Liver (tissue), 3 donors: ENCODE measurements around the gene ORM2.

Experiments
- CTCF ChIP-seq: fragments of 150-350 bp; IDR thresholded peaks from 2 replicates; pipeline ENCODE4 v1.5.1; 2017; ENCODE audit warnings: improper control_type of control experiment, low read depth, low read length; ENCODE audit not compliant: missing input control
- GABPA ChIP-seq, 2 donors: IDR thresholded peaks in 1 of 2; conservative IDR thresholded peaks in 1 of 2; 2 replicates each; pipeline ENCODE4 v1.6.1; 2016; ENCODE audit warnings: antibody characterized with exemption in 2 of 2, mild to moderate bottlenecking in 1 of 2, moderate library complexity in 1 of 2
- MAX ChIP-seq: IDR thresholded peaks from 2 replicates; pipeline ENCODE4 v1.6.1; 2016; ENCODE audit warnings: antibody characterized with exemption
- SP1 ChIP-seq: IDR thresholded peaks from 2 replicates; pipeline ENCODE4 v1.6.1; 2018; ENCODE audit warnings: antibody characterized with exemption, mild to moderate bottlenecking
- donor health status: healthy.
- donor health status: healthy.

GRCh38 chr9:114288193-114289091, 41.2 kb upstream of the ORM2 start:
- no peak for TF ChIP-seq CTCF
- TF ChIP-seq GABPA (IDR thresholded peaks at IDR 0.05 in 1 of 2, conservative IDR thresholded peaks at IDR 0.05 in 1 of 2): no peak
- no peak for TF ChIP-seq MAX
- no peak for TF ChIP-seq SP1
